ENCODE data around the gene DXO. TPM values are rescaled to one million over a fixed set of nuclear protein-coding genes. Genes with fewer than 3 reads are reported as not detected.
A peak's percentile ranks its signal among the peaks of the same experiment; 100 is the strongest.
"Not testable (repeated sequence)": the region's sequence is repeated elsewhere in the genome, so short reads cannot be mapped to it uniquely, and the experiment has no call there.

The DXO gene
- total RNA-seq = 10 to 100 TPM; 11.9 to 18.7 TPM
- 10 to 100 TPM; 15.1 to 23.9 TPM for polyA plus RNA-seq
- long read RNA-seq, donor 1, partial matches to known transcripts = 0 of 6 reads
- long read RNA-seq, donor 1, other reads (novel, unspliced or antisense) = 0 of 6 reads
- long read RNA-seq, donor 2, partial matches to known transcripts = 0 of 2 reads
- long read RNA-seq, donor 2, other reads (novel, unspliced or antisense) = 0 of 2 reads
- long read RNA-seq, donor 3, partial matches to known transcripts = 0 of 2 reads
- long read RNA-seq, donor 3, other reads (novel, unspliced or antisense) = 0 of 2 reads
- long read RNA-seq, donor 4 = 0 reads
- long read RNA-seq, donor 5, partial matches to known transcripts = 0 of 6 reads
- long read RNA-seq, donor 5, other reads (novel, unspliced or antisense) = 0 of 6 reads

DNA sequence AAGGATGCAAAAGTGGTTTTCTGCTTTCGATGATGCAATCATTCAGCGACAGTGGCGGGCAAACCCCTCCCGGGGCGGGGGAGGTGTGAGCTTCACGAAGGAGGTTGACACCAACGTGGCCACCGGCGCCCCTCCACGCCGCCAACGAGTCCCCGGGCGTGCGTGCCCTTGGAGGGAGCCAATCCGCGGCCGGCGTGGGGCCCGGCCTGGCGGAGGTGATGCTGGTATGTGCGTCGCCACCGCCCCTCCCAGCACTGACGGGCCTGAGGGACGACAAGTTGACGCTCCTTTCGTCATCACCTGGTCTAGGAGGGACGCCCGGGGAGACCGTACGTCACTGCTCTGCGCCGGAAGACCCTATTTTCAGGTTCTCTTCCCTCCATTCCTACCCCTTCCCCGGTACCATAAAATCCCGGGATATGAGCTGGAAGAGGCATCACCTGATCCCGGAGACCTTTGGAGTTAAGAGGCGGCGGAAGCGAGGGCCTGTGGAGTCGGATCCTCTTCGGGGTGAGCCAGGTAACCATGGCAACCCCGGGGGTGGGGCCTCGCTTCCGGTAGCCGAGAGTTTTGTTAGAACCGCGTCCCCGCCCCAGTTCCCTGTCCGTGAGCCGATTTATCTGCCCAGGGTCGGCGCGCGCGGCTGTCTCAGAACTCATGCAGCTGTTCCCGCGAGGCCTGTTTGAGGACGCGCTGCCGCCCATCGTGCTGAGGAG lies at the start of gene DXO:
Gene DXO (minus strand): TSS at position 146 of the 716 bp plus-strand sequence. CDS start 463 bp downstream, outside the sequence.
- Histone ChIP-seq H3K4me3 (peak within 1 kb of the TSS; percentile 77), H3K9me3 (ENCODE audit: control insufficient read depth in 4 of 4, insufficient read depth in 3 of 4, low read length in 3 of 4) (no peaks in the 10 kb centered on the region), H3K9ac (ENCODE audit: insufficient read depth in 1 of 2, low read length in 2 of 2) (peak within 1 kb of the TSS; percentile 88 to 97), H3K4me1 (ENCODE audit: control insufficient read depth in 5 of 5, insufficient read depth in 5 of 5, low read length in 5 of 5) (peaks cover 5 to 25% (median 8%) of the 10 kb centered on the region in 5 donors), H3K27me3 (ENCODE audit: control insufficient read depth in 3 of 3, insufficient read depth in 3 of 3, low read length in 2 of 3) (no peaks in the 10 kb centered on the region), H3K36me3 (ENCODE audit: control insufficient read depth in 4 of 4, insufficient read depth in 4 of 4, low read length in 4 of 4) (peaks cover 0 to 33% (median 13%) of the 10 kb centered on the region in 4 donors), H3K27ac (ENCODE audit: low read depth in 1 of 2, low read length in 1 of 2) (peak within 1 kb of the TSS; percentile 90 to 93)
- DNase-seq (peak; percentile 96 to 99 (median 98)), ATAC-seq (ENCODE audit: insufficient read depth, low FRiP score) (peak; percentile 89)
- TF ChIP-seq, protein P1, sequence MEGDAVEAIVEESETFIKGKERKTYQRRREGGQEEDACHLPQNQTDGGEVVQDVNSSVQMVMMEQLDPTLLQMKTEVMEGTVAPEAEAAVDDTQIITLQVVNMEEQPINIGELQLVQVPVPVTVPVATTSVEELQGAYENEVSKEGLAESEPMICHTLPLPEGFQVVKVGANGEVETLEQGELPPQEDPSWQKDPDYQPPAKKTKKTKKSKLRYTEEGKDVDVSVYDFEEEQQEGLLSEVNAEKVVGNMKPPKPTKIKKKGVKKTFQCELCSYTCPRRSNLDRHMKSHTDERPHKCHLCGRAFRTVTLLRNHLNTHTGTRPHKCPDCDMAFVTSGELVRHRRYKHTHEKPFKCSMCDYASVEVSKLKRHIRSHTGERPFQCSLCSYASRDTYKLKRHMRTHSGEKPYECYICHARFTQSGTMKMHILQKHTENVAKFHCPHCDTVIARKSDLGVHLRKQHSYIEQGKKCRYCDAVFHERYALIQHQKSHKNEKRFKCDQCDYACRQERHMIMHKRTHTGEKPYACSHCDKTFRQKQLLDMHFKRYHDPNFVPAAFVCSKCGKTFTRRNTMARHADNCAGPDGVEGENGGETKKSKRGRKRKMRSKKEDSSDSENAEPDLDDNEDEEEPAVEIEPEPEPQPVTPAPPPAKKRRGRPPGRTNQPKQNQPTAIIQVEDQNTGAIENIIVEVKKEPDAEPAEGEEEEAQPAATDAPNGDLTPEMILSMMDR (IDR thresholded peaks at IDR 0.05; ENCODE audit: control extremely low read depth, extremely low read depth) = no peak
- WGBS, 2 donors = 0% methylated on average over 62 of the region's 62 CpGs

DNA sequence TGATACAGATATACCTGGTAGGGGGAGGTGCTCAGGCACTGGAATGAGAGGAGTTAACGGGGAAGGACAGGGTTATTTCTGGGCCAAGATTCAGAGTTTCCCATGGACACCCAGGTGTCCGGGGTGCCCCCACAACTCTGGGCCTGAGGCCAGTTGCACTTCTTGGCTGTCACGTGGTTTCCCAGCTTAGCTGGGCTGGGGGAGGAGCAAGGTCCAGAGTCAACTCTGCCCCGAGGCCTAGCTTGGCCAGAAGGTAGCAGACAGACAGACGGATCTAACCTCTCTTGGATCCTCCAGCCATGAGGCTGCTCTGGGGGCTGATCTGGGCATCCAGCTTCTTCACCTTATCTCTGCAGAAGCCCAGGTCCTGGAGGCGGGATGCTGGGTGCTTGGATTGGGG lies 42.6 kb upstream of the DXO start, which contains the start of gene C4B:
Gene C4B (plus strand): TSS at position 249 of the 400 bp plus-strand sequence. CDS start 51 bp downstream, at position 300.
- H3K36me3 ChIP-seq (ENCODE audit: control insufficient read depth in 4 of 4, insufficient read depth in 4 of 4, low read length in 4 of 4); H3K9me3 ChIP-seq (ENCODE audit: control insufficient read depth in 4 of 4, insufficient read depth in 3 of 4, low read length in 3 of 4); H3K4me1 ChIP-seq (ENCODE audit: control insufficient read depth in 5 of 5, insufficient read depth in 5 of 5, low read length in 5 of 5); H3K27me3 ChIP-seq (ENCODE audit: control insufficient read depth in 3 of 3, insufficient read depth in 3 of 3, low read length in 2 of 3); H3K9ac ChIP-seq (ENCODE audit: insufficient read depth in 1 of 2, low read length in 2 of 2); DNase-seq; ATAC-seq (ENCODE audit: insufficient read depth, low FRiP score); H3K4me3 ChIP-seq; H3K27ac ChIP-seq (ENCODE audit: low read depth in 1 of 2, low read length in 1 of 2): not testable (repeated sequence)
- WGBS, 2 donors = no CpG with 5 or more reads among the region's 6 CpGs

DNA sequence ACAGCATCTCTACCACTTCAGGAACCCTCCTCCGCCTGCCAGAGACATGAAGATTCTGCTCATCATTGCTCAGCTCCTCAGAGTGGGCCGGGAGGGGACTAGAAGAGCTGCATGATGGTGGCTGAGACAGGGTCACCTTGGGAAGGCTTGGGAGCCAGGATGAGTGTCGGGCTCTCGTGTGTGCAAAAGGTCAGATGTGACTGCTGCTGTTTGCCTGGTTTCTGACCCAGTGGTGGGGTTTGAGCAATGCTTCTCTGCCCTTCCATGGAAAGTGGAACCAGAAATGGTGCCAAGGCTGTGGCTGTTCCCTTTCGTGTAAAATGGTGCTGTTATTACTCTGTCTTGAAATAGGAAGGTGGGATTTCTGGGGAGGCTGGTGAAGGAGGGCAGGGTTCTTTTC lies 41.8 kb upstream of the DXO start:
- H3K9ac ChIP-seq (ENCODE audit: insufficient read depth in 1 of 2, low read length in 2 of 2); ATAC-seq (ENCODE audit: insufficient read depth, low FRiP score); H3K36me3 ChIP-seq (ENCODE audit: control insufficient read depth in 4 of 4, insufficient read depth in 4 of 4, low read length in 4 of 4); H3K27ac ChIP-seq (ENCODE audit: low read depth in 1 of 2, low read length in 1 of 2); H3K27me3 ChIP-seq (ENCODE audit: control insufficient read depth in 3 of 3, insufficient read depth in 3 of 3, low read length in 2 of 3); H3K9me3 ChIP-seq (ENCODE audit: control insufficient read depth in 4 of 4, insufficient read depth in 3 of 4, low read length in 3 of 4); DNase-seq; H3K4me3 ChIP-seq; H3K4me1 ChIP-seq (ENCODE audit: control insufficient read depth in 5 of 5, insufficient read depth in 5 of 5, low read length in 5 of 5): not testable (repeated sequence)
- WGBS, 2 donors = no CpG with 5 or more reads among the region's 5 CpGs

DNA sequence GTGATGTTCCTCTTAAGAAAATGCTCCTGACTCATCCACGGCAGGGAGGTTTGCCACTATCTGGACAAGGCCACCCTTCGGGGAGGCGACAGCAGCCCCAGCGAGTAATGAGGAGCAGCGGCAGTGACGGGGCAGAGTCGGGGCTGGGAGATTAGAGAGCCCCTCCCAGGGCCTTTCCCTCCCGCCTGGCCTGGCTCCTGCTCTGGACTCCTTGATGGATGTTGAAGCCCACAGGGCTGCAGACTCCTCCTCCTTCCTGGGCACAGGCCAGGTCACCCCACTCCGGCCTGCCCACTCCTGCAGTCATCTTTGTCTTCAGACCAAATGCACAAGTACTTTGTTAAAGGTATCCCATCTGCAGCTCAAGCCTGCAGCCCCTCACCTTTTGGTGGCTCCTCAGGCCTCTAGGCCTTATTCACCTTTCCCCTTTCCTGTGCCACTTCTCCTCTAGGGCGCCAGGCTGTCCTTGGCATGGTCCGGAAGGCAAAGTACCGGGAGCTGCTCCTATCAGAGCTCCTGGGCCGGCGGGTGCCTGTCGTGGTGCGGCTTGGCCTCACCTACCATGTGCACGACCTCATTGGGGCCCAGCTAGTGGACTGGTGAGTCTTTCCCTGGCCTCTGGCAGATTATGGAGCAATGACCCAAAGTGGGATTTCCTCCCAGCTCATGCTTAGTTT lies 41.1 kb upstream of the DXO start:
- not testable (repeated sequence) for H3K36me3 ChIP-seq (ENCODE audit: control insufficient read depth in 4 of 4, insufficient read depth in 4 of 4, low read length in 4 of 4); H3K9me3 ChIP-seq (ENCODE audit: control insufficient read depth in 4 of 4, insufficient read depth in 3 of 4, low read length in 3 of 4); H3K27ac ChIP-seq (ENCODE audit: low read depth in 1 of 2, low read length in 1 of 2); H3K27me3 ChIP-seq (ENCODE audit: control insufficient read depth in 3 of 3, insufficient read depth in 3 of 3, low read length in 2 of 3); H3K4me1 ChIP-seq (ENCODE audit: control insufficient read depth in 5 of 5, insufficient read depth in 5 of 5, low read length in 5 of 5); H3K4me3 ChIP-seq; ATAC-seq (ENCODE audit: insufficient read depth, low FRiP score); H3K9ac ChIP-seq (ENCODE audit: insufficient read depth in 1 of 2, low read length in 2 of 2)
- peak in 2 of 3 donors; percentile 16 to 22 for DNase-seq
- 86 to 96% methylated on average over 8 to 17 of the region's 17 CpGs for WGBS, 2 donors

DNA sequence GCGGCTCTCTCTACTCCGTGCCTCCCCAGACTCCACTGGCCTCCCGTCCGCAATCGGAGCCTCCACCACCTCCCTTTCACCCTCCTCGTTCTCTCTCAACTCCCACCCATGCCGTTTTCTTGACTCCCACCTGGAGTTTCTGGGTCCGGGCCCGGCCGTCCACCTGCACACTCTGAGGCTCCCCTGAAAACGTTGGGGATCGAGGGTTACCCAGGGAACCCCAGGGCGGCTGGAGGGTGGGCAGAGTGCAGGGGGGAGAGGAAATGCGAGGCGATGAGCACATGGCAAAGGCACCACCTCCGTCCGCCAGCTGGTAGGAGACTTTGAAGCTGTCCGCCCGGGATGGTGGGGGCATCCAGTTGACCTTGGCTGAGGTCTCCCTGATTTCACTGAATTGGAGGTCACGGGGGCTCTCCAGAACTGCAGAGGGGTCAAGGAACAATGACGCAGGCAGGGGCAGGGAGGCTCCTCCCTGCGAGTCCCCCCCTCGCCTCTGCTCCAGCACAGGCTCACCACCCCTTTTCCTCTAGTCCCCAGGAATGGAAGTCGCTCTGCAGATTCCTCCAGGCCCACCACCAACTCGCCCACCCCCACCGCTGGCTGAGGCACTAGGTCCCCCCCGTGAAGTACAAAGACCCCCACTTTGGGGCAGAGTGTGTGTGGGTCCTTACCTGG lies 39.1 kb upstream of the DXO start:
- H3K9me3 ChIP-seq (ENCODE audit: control insufficient read depth in 4 of 4, insufficient read depth in 3 of 4, low read length in 3 of 4); ATAC-seq (ENCODE audit: insufficient read depth, low FRiP score); DNase-seq; H3K4me3 ChIP-seq; H3K27me3 ChIP-seq (ENCODE audit: control insufficient read depth in 3 of 3, insufficient read depth in 3 of 3, low read length in 2 of 3); H3K9ac ChIP-seq (ENCODE audit: insufficient read depth in 1 of 2, low read length in 2 of 2); H3K4me1 ChIP-seq (ENCODE audit: control insufficient read depth in 5 of 5, insufficient read depth in 5 of 5, low read length in 5 of 5); H3K36me3 ChIP-seq (ENCODE audit: control insufficient read depth in 4 of 4, insufficient read depth in 4 of 4, low read length in 4 of 4); H3K27ac ChIP-seq (ENCODE audit: low read depth in 1 of 2, low read length in 1 of 2): not testable (repeated sequence)
- 82% methylated on average over 14 to 20 of the region's 27 CpGs for WGBS, 2 donors

DNA sequence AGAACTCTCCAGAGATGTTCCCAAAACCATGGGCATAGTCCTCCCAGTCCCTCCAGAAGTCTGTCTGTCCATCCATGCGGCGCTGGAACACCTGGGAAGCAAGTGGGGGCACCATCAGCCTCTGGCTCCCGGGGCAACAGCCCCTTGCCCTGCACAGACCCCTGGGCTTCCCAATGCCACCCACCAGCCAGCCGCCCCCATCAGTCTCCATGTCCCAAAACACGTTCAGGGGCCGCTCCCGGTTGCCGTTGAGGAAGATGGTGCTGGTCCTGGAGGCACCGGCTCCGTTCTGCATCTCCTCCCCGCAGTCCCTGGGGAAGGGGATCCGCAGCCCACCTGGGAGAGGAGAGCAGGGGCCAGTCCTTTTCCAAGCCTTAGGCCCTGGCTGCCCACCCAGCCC lies 37.6 kb upstream of the DXO start:
- H3K27ac ChIP-seq (ENCODE audit: low read depth in 1 of 2, low read length in 1 of 2); H3K9me3 ChIP-seq (ENCODE audit: control insufficient read depth in 4 of 4, insufficient read depth in 3 of 4, low read length in 3 of 4); ATAC-seq (ENCODE audit: insufficient read depth, low FRiP score); DNase-seq; H3K4me3 ChIP-seq; H3K36me3 ChIP-seq (ENCODE audit: control insufficient read depth in 4 of 4, insufficient read depth in 4 of 4, low read length in 4 of 4); H3K4me1 ChIP-seq (ENCODE audit: control insufficient read depth in 5 of 5, insufficient read depth in 5 of 5, low read length in 5 of 5); H3K27me3 ChIP-seq (ENCODE audit: control insufficient read depth in 3 of 3, insufficient read depth in 3 of 3, low read length in 2 of 3); H3K9ac ChIP-seq (ENCODE audit: insufficient read depth in 1 of 2, low read length in 2 of 2): not testable (repeated sequence)
- 66 to 90% methylated on average over 2 to 5 of the region's 12 CpGs for WGBS, 2 donors

All from lung (tissue), 16 donors.